Activated CD8-positive, alpha-beta memory T cell treated with anti-CD3 and anti-CD28 coated beads, Interleukin-2, amount 10 ng/mL, durations not matched to agents 7 days and 5 days (primary cell): ENCODE results near the gene SOX12. TPM values are rescaled to one million over a fixed set of nuclear protein-coding genes. Genes with fewer than 3 reads are reported as not detected.
"Not testable (repeated sequence)": the region's sequence is repeated elsewhere in the genome, so short reads cannot be mapped to it uniquely, and the experiment has no call there.

Source experiments
- ATAC-seq: fragments of 150-1000 bp; cut with Tn5 transposase; one replicate; pipeline ENCODE4 v1.10.0; 2021; ENCODE audit warnings: moderate library complexity
- CTCF ChIA-PET: fragments of 350-600 bp; sonication (Branson Sonifier 250); formaldehyde crosslinking; loops from one replicate; lab custom pipeline; 2021; ENCODE audit warnings: antibody characterized with exemption; lab: Charles Lee
- DNase-seq: peaks from one replicate; pipeline ENCODE4 v3.0.0-alpha.2; 2020
- H3K27ac Mint-ChIP-seq: one replicate; pipeline ENCODE4 v1.8.0; 2021; ENCODE audit warnings: mild to moderate bottlenecking, mixed read lengths
- H3K27me3 Mint-ChIP-seq: one replicate; pipeline ENCODE4 v1.8.0; 2021; ENCODE audit warnings: mixed read lengths
- H3K36me3 Mint-ChIP-seq: one replicate; pipeline ENCODE4 v1.8.0; 2021; ENCODE audit warnings: mild to moderate bottlenecking, mixed read lengths
- H3K4me1 Mint-ChIP-seq: one replicate; pipeline ENCODE4 v1.8.0; 2021; ENCODE audit warnings: mixed read lengths
- H3K4me3 Mint-ChIP-seq: one replicate; pipeline ENCODE4 v1.8.0; 2021; ENCODE audit warnings: mild to moderate bottlenecking, moderate library complexity, mixed read lengths
- H3K9me3 Mint-ChIP-seq: one replicate; pipeline ENCODE4 v1.8.0; 2022; ENCODE audit warnings: low read depth, mixed read lengths
- total RNA-seq, 2 experiments: library from RNA; stranded (reverse); gene quantifications; one replicate each; pipeline ENCODE4 v1.2.3, GENCODE V29; 2021

The SOX12 gene
- total RNA-seq, 2 experiments from 2014 or later = 5.7 to 6.3 TPM

GRCh38 chr20:347317-347639, 21.9 kb downstream of the SOX12 start:
- H3K4me3 Mint-ChIP-seq = peak overlapping the region; percentile 89
- no peaks in the 10 kb centered on the region for H3K9me3 Mint-ChIP-seq
- CTCF ChIA-PET = interaction anchor here (1.0 to 1.6 kb wide), 4 partner anchors 8 to 81 kb away, joined by 3 to 4 read pairs (median 4); no protein-coding TSS in a partner anchor
- H3K27me3 Mint-ChIP-seq = peaks cover 5% of the 10 kb centered on the region
- H3K4me1 Mint-ChIP-seq = peaks cover 20% of the 10 kb centered on the region
- DNase-seq (no peak), ATAC-seq (no peak)
- H3K27ac Mint-ChIP-seq = no peak overlapping the region
- H3K36me3 Mint-ChIP-seq = peaks cover 3% of the 10 kb centered on the region

- H3K9me3 Mint-ChIP-seq = no peaks in the 10 kb centered on the region
- ATAC-seq = peak; percentile 91
- peak overlapping the region; percentile 79 for H3K27ac Mint-ChIP-seq
- CTCF ChIA-PET = interaction anchor here (1.0 to 1.6 kb wide), 5 partner anchors 7 to 149 kb away, joined by 3 to 4 read pairs (median 4); no protein-coding TSS in a partner anchor
- peak overlapping the region; percentile 89 for H3K4me3 Mint-ChIP-seq
- peaks cover 5% of the 10 kb centered on the region for H3K27me3 Mint-ChIP-seq
- H3K36me3 Mint-ChIP-seq = peaks cover 3% of the 10 kb centered on the region
- peaks cover 20% of the 10 kb centered on the region for H3K4me1 Mint-ChIP-seq
- peak; percentile 78 for DNase-seq
These were observed 22.5 kb downstream of the SOX12 start for GRCh38 chr20:347640-348484.

GRCh38 chr20:348972-349841, 23.9 kb downstream of the SOX12 start:
- Mint-ChIP-seq H3K27me3 (peaks cover 5% of the 10 kb centered on the region), H3K36me3 (no peaks in the 10 kb centered on the region), H3K9me3 (no peaks in the 10 kb centered on the region), H3K4me3 (no peak overlapping the region), H3K4me1 (peaks cover 20% of the 10 kb centered on the region), H3K27ac (no peak overlapping the region)
- CTCF ChIA-PET = interaction anchor here (0.5 to 1.1 kb wide), 2 partner anchors 147 to 483 kb away, joined by 3 to 4 read pairs; no protein-coding TSS in a partner anchor
- DNase-seq (no peak), ATAC-seq (no peak)

- Mint-ChIP-seq H3K27ac (no peak overlapping the region), H3K36me3 (no peaks in the 10 kb centered on the region), H3K4me3 (no peak overlapping the region), H3K4me1 (peaks cover 15% of the 10 kb centered on the region), H3K27me3 (no peaks in the 10 kb centered on the region), H3K9me3 (no peaks in the 10 kb centered on the region)
- no peak for DNase-seq
- CTCF ChIA-PET = interaction anchor here (0.9 to 6.4 kb wide), 9 partner anchors 13 to 292 kb away, joined by 3 to 64 read pairs (median 5); no protein-coding TSS in a partner anchor
- no peak for ATAC-seq
These were observed 27.8 kb downstream of the SOX12 start for GRCh38 chr20:353166-353565.

- Mint-ChIP-seq H3K27me3 (peaks cover 8% of the 10 kb centered on the region), H3K4me3 (no peak overlapping the region), H3K27ac (no peak overlapping the region), H3K36me3 (no peaks in the 10 kb centered on the region), H3K4me1 (peaks cover 10% of the 10 kb centered on the region), H3K9me3 (no peaks in the 10 kb centered on the region)
- ATAC-seq = peak; percentile 99
- peak; percentile 85 for DNase-seq
- CTCF ChIA-PET = interaction anchor here (0.5 to 6.4 kb wide), 28 partner anchors 9 to 313 kb away, joined by 3 to 64 read pairs (median 5); partner anchors contain the start of gene TRIB3
These were observed 29.1 kb downstream of the SOX12 start for GRCh38 chr20:354298-354977.

GRCh38 chr20:356154-356553, 30.8 kb downstream of the SOX12 start:
- H3K27ac Mint-ChIP-seq, H3K9me3 Mint-ChIP-seq, DNase-seq, ATAC-seq, H3K27me3 Mint-ChIP-seq, H3K36me3 Mint-ChIP-seq, H3K4me3 Mint-ChIP-seq, H3K4me1 Mint-ChIP-seq: not testable (repeated sequence)
- CTCF ChIA-PET = interaction anchor here (1.1 to 6.4 kb wide), 7 partner anchors 10 to 155 kb away, joined by 3 to 64 read pairs (median 11); no protein-coding TSS in a partner anchor

- Mint-ChIP-seq H3K9me3 (no peaks in the 10 kb centered on the region), H3K4me3 (no peak overlapping the region), H3K27ac (no peak overlapping the region), H3K36me3 (no peaks in the 10 kb centered on the region), H3K27me3 (peaks cover 9% of the 10 kb centered on the region), H3K4me1 (peaks cover 7% of the 10 kb centered on the region)
- DNase-seq = no peak
- ATAC-seq = no peak
- CTCF ChIA-PET = interaction anchor here (1.6 to 6.4 kb wide), 3 partner anchors 9 to 122 kb away, joined by 3 to 64 read pairs (median 24); no protein-coding TSS in a partner anchor
These were observed 31.4 kb downstream of the SOX12 start for GRCh38 chr20:356745-357144.

GRCh38 chr20:358891-359555, 33.7 kb downstream of the SOX12 start:
- no peaks in the 10 kb centered on the region for H3K36me3 Mint-ChIP-seq
- CTCF ChIA-PET = no interaction called here

GRCh38 chr20:361561-361960, 36.2 kb downstream of the SOX12 start:
- CTCF ChIA-PET = interaction anchor here (1.0 to 2.3 kb wide), 6 partner anchors 8 to 284 kb away, joined by 3 to 7 read pairs (median 4); no protein-coding TSS in a partner anchor
- DNase-seq (no peak), ATAC-seq (no peak)
- Mint-ChIP-seq H3K27ac (peak overlapping the region; percentile 6), H3K4me1 (peaks cover 34% of the 10 kb centered on the region), H3K4me3 (no peak overlapping the region), H3K27me3 (peaks cover 9% of the 10 kb centered on the region), H3K36me3 (no peaks in the 10 kb centered on the region), H3K9me3 (no peaks in the 10 kb centered on the region)

More at GRCh38 chr20:358891-359555, 33.7 kb downstream of the SOX12 start:
- peaks cover 9% of the 10 kb centered on the region for H3K27me3 Mint-ChIP-seq
- H3K9me3 Mint-ChIP-seq = no peaks in the 10 kb centered on the region
- H3K4me1 Mint-ChIP-seq = peaks cover 16% of the 10 kb centered on the region
- H3K4me3 Mint-ChIP-seq = no peak overlapping the region
- DNase-seq = no peak
- H3K27ac Mint-ChIP-seq = no peak overlapping the region
- ATAC-seq = no peak

- peak overlapping the region; percentile 54 for H3K27ac Mint-ChIP-seq
- CTCF ChIA-PET = interaction anchor here (0.5 to 2.3 kb wide), 14 partner anchors 8 to 283 kb away, joined by 3 to 13 read pairs (median 4); partner anchors contain the start of genes NRSN2 and TRIB3
- peak; percentile 65 for ATAC-seq
These were observed 37.2 kb downstream of the SOX12 start for GRCh38 chr20:362271-363254.

More at GRCh38 chr20:362271-363254, 37.2 kb downstream of the SOX12 start:
- H3K4me1 Mint-ChIP-seq = peaks cover 38% of the 10 kb centered on the region
- H3K27me3 Mint-ChIP-seq = peaks cover 9% of the 10 kb centered on the region
- DNase-seq = peak; percentile 75
- no peak overlapping the region for H3K4me3 Mint-ChIP-seq
- no peaks in the 10 kb centered on the region for H3K36me3 Mint-ChIP-seq
- H3K9me3 Mint-ChIP-seq = no peaks in the 10 kb centered on the region
